Measurements from ENCODE around the gene SKP2. TPM values are rescaled to one million over a fixed set of nuclear protein-coding genes. Genes with fewer than 3 reads are reported as not detected.
"Not testable (repeated sequence)": the region's sequence is repeated elsewhere in the genome, so short reads cannot be mapped to it uniquely, and the experiment has no call there.

The SKP2 gene
- total RNA-seq, 1 experiment from 2014 or later: 36.0 TPM

GRCh38 chr5:36193746-36194145 lies 41.8 kb downstream of the SKP2 start:
- H3K27me3 ChIP-seq (ENCODE audit: low read length): no peaks in the 10 kb centered on the region
- H3K4me1 ChIP-seq (ENCODE audit: low read length): no peaks in the 10 kb centered on the region
- H3K27ac ChIP-seq (ENCODE audit: low read length): no peak overlapping the region
- no peak for DNase-seq
- peaks cover 56% of the 10 kb centered on the region for H3K36me3 ChIP-seq (ENCODE audit: insufficient read depth, low read length)
- H3K9ac ChIP-seq (ENCODE audit: low read length): no peak overlapping the region
- H3K9me2 ChIP-seq (replicated peaks; ENCODE audit: insufficient read depth, low read length): no peaks in the 10 kb centered on the region
- no peaks in the 10 kb centered on the region for H3K79me2 ChIP-seq (ENCODE audit: low read length)
- H3K4me2 ChIP-seq (ENCODE audit: low read depth, low read length, poor library complexity, severe bottlenecking): no peak overlapping the region
- no peaks in the 10 kb centered on the region for H3K9me3 ChIP-seq (ENCODE audit: low read length)
- H2AFZ ChIP-seq (ENCODE audit: low read length): no peak overlapping the region
- H3K4me3 ChIP-seq (ENCODE audit: low read length): no peak overlapping the region
- H4K20me1 ChIP-seq (ENCODE audit: insufficient read depth, low read depth, low read length): no peaks in the 10 kb centered on the region

DNA sequence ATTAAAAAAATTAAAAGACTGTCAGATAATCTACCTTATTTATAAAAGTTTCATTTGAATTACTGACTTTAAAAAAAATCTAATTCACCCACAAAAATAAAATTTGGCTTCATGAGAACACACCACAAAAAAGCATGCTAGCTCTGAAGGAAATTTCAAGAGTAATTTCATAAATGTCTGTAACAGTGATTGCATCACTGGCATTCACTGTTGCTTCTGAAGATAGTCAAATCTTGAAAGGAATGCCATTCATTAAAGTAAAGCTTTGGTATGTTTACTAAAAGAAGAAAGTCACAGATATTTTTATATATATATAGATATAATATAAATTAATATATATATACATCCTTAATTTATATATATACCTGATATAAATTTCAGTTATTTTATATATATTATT lies 46.4 kb downstream of the SKP2 start:
- no peaks in the 10 kb centered on the region for H3K27me3 ChIP-seq (ENCODE audit: low read length)

GRCh38 chr5:36198783-36199182 lies 46.9 kb downstream of the SKP2 start:
- H3K9me3 ChIP-seq (ENCODE audit: low read length): not testable (repeated sequence)

More for the DNA sequence above, 46.4 kb downstream of the SKP2 start:
- DNase-seq: no peak
- H3K4me3 ChIP-seq (ENCODE audit: low read length): no peak overlapping the region
- H2AFZ ChIP-seq (ENCODE audit: low read length): no peak overlapping the region
- no peak overlapping the region for H3K9ac ChIP-seq (ENCODE audit: low read length)
- peaks cover 48% of the 10 kb centered on the region for H3K36me3 ChIP-seq (ENCODE audit: insufficient read depth, low read length)
- H3K27ac ChIP-seq (ENCODE audit: low read length): no peak overlapping the region
- H3K4me1 ChIP-seq (ENCODE audit: low read length): no peaks in the 10 kb centered on the region
- no peak overlapping the region for H3K4me2 ChIP-seq (ENCODE audit: low read depth, low read length, poor library complexity, severe bottlenecking)
- H3K79me2 ChIP-seq (ENCODE audit: low read length): no peaks in the 10 kb centered on the region; the same call in 1 of the 2 replicates
- no peaks in the 10 kb centered on the region for H4K20me1 ChIP-seq (ENCODE audit: insufficient read depth, low read depth, low read length)
- no peaks in the 10 kb centered on the region for H3K9me2 ChIP-seq (replicated peaks; ENCODE audit: insufficient read depth, low read length)
- H3K9me3 ChIP-seq (ENCODE audit: low read length): no peaks in the 10 kb centered on the region

GRCh38 chr5:36199620-36200019 lies 47.7 kb downstream of the SKP2 start:
- Histone ChIP-seq H3K27ac (ENCODE audit: low read length) (no peak overlapping the region), H3K4me2 (ENCODE audit: low read depth, low read length, poor library complexity, severe bottlenecking) (no peak overlapping the region), H3K4me3 (ENCODE audit: low read length) (no peak overlapping the region), H3K9ac (ENCODE audit: low read length) (no peak overlapping the region), H3K27me3 (ENCODE audit: low read length) (no peaks in the 10 kb centered on the region), H3K79me2 (ENCODE audit: low read length) (peaks cover 10% of the 10 kb centered on the region), H3K36me3 (ENCODE audit: insufficient read depth, low read length) (peaks cover 36% of the 10 kb centered on the region), H4K20me1 (ENCODE audit: insufficient read depth, low read depth, low read length) (no peaks in the 10 kb centered on the region), H3K9me2 (replicated peaks; ENCODE audit: insufficient read depth, low read length) (no peaks in the 10 kb centered on the region), H3K4me1 (ENCODE audit: low read length) (no peaks in the 10 kb centered on the region), H2AFZ (ENCODE audit: low read length) (no peak overlapping the region), H3K9me3 (ENCODE audit: low read length) (no peaks in the 10 kb centered on the region)
- DNase-seq: no peak

More at GRCh38 chr5:36198783-36199182, 46.9 kb downstream of the SKP2 start:
- H3K9ac ChIP-seq (ENCODE audit: low read length); H3K79me2 ChIP-seq (ENCODE audit: low read length); H4K20me1 ChIP-seq (ENCODE audit: insufficient read depth, low read depth, low read length); H3K27ac ChIP-seq (ENCODE audit: low read length); H3K9me2 ChIP-seq (replicated peaks; ENCODE audit: insufficient read depth, low read length); H3K4me1 ChIP-seq (ENCODE audit: low read length); H3K27me3 ChIP-seq (ENCODE audit: low read length); H3K4me3 ChIP-seq (ENCODE audit: low read length); H3K4me2 ChIP-seq (ENCODE audit: low read depth, low read length, poor library complexity, severe bottlenecking); H2AFZ ChIP-seq (ENCODE audit: low read length); DNase-seq: not testable (repeated sequence)
- H3K36me3 ChIP-seq (ENCODE audit: insufficient read depth, low read length): peaks cover 43% of the 10 kb centered on the region

GRCh38 chr5:36200513-36200912 lies 48.6 kb downstream of the SKP2 start:
- no peaks in the 10 kb centered on the region for H3K9me3 ChIP-seq (ENCODE audit: low read length)
- no peak overlapping the region for H2AFZ ChIP-seq (ENCODE audit: low read length)
- no peak overlapping the region for H3K4me3 ChIP-seq (ENCODE audit: low read length)
- H3K9me2 ChIP-seq (replicated peaks; ENCODE audit: insufficient read depth, low read length): no peaks in the 10 kb centered on the region
- peaks cover 36% of the 10 kb centered on the region for H3K36me3 ChIP-seq (ENCODE audit: insufficient read depth, low read length)
- H3K4me2 ChIP-seq (ENCODE audit: low read depth, low read length, poor library complexity, severe bottlenecking): no peak overlapping the region
- DNase-seq: no peak
- peaks cover 15% of the 10 kb centered on the region for H3K79me2 ChIP-seq (ENCODE audit: low read length)
- H3K4me1 ChIP-seq (ENCODE audit: low read length): no peaks in the 10 kb centered on the region
- no peaks in the 10 kb centered on the region for H3K27me3 ChIP-seq (ENCODE audit: low read length)
- H3K27ac ChIP-seq (ENCODE audit: low read length): no peak overlapping the region
- no peak overlapping the region for H3K9ac ChIP-seq (ENCODE audit: low read length)
- H4K20me1 ChIP-seq (ENCODE audit: insufficient read depth, low read depth, low read length): no peaks in the 10 kb centered on the region

DNA sequence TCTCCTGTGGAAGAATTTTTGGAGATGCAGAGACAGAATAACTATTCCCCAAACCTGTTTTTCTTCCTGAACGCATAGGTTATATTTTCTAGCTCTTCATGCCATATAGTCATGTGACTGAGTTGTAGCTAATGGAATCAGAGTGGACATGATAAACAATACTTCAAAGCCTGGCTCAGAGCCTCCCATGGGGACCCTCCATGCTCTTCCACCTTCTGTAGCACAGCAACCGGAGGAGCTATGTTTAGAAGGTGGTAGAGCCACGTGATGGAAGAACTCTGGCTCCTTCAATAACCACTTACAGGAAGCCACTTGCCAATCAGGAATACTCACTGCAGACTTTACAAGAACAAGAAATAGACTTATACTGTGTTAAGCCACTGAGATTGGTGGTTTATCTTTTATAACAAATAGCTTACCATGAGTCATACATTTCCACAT lies 50.6 kb downstream of the SKP2 start:
- no peak overlapping the region for H3K4me2 ChIP-seq (ENCODE audit: low read depth, low read length, poor library complexity, severe bottlenecking)
- no peak overlapping the region for H2AFZ ChIP-seq (ENCODE audit: low read length)
- H3K27me3 ChIP-seq (ENCODE audit: low read length): no peaks in the 10 kb centered on the region
- no peak for DNase-seq
- H3K9ac ChIP-seq (ENCODE audit: low read length): no peak overlapping the region
- no peaks in the 10 kb centered on the region for H3K4me1 ChIP-seq (ENCODE audit: low read length)
- no peaks in the 10 kb centered on the region for H3K9me2 ChIP-seq (replicated peaks; ENCODE audit: insufficient read depth, low read length)
- no peak overlapping the region for H3K27ac ChIP-seq (ENCODE audit: low read length)
- H3K79me2 ChIP-seq (ENCODE audit: low read length): peaks cover 15% of the 10 kb centered on the region
- peaks cover 27% of the 10 kb centered on the region for H3K36me3 ChIP-seq (ENCODE audit: insufficient read depth, low read length)
- no peak overlapping the region for H3K4me3 ChIP-seq (ENCODE audit: low read length)
- H4K20me1 ChIP-seq (ENCODE audit: insufficient read depth, low read depth, low read length): no peaks in the 10 kb centered on the region
- H3K9me3 ChIP-seq (ENCODE audit: low read length): no peaks in the 10 kb centered on the region

DNA sequence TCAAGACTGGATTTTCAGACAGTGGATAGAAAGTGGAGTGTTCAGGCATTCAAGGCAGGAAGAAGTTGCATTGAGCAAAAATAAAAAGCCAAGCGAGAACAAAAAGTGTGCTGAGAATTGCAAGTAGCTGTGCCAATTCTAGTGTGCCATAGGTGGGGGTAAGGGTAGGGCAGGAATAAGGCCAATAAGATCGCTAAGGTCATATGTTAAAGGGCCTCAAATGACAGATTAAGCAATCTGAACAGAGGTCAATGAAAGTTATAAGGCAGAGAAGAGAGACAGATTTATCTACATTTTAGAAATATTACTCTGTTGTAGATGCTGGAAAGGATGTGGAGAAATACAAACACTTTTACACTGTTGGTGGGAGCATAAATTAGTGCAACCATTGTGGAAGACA lies 53.4 kb downstream of the SKP2 start:
- Histone ChIP-seq H3K9ac (ENCODE audit: low read length) (no peak overlapping the region), H3K9me3 (ENCODE audit: low read length) (no peaks in the 10 kb centered on the region)

GRCh38 chr5:36206913-36207312 lies 55.0 kb downstream of the SKP2 start:
- Histone ChIP-seq H3K36me3 (ENCODE audit: insufficient read depth, low read length) (peaks cover 40% of the 10 kb centered on the region; the same call in 1 of the 2 replicates), H3K4me3 (ENCODE audit: low read length) (no peak overlapping the region), H3K9me2 (replicated peaks; ENCODE audit: insufficient read depth, low read length) (no peaks in the 10 kb centered on the region), H2AFZ (ENCODE audit: low read length) (no peak overlapping the region), H3K79me2 (ENCODE audit: low read length) (peaks cover 20% of the 10 kb centered on the region), H3K9me3 (ENCODE audit: low read length) (no peaks in the 10 kb centered on the region), H3K27me3 (ENCODE audit: low read length) (no peaks in the 10 kb centered on the region), H3K9ac (ENCODE audit: low read length) (no peak overlapping the region), H3K4me2 (ENCODE audit: low read depth, low read length, poor library complexity, severe bottlenecking) (no peak overlapping the region), H3K27ac (ENCODE audit: low read length) (no peak overlapping the region), H3K4me1 (ENCODE audit: low read length) (peaks cover 8% of the 10 kb centered on the region; the same call in 1 of the 2 replicates), H4K20me1 (ENCODE audit: insufficient read depth, low read depth, low read length) (no peaks in the 10 kb centered on the region)
- no peak for DNase-seq

More for the DNA sequence above, 53.4 kb downstream of the SKP2 start:
- no peaks in the 10 kb centered on the region for H3K9me2 ChIP-seq (replicated peaks; ENCODE audit: insufficient read depth, low read length)
- no peak for DNase-seq
- peaks cover 20% of the 10 kb centered on the region for H3K79me2 ChIP-seq (ENCODE audit: low read length)
- no peak overlapping the region for H2AFZ ChIP-seq (ENCODE audit: low read length)
- no peak overlapping the region for H3K4me3 ChIP-seq (ENCODE audit: low read length)
- peaks cover 41% of the 10 kb centered on the region for H3K36me3 ChIP-seq (ENCODE audit: insufficient read depth, low read length)
- peaks cover 8% of the 10 kb centered on the region; the same call in 1 of the 2 replicates for H3K4me1 ChIP-seq (ENCODE audit: low read length)
- H3K27ac ChIP-seq (ENCODE audit: low read length): no peak overlapping the region
- no peak overlapping the region for H3K4me2 ChIP-seq (ENCODE audit: low read depth, low read length, poor library complexity, severe bottlenecking)
- no peaks in the 10 kb centered on the region for H3K27me3 ChIP-seq (ENCODE audit: low read length)
- H4K20me1 ChIP-seq (ENCODE audit: insufficient read depth, low read depth, low read length): no peaks in the 10 kb centered on the region
